Caki2 (cell line): ENCODE measurements around the gene IL33. TPM values are rescaled to one million over a fixed set of nuclear protein-coding genes. Genes with fewer than 3 reads are reported as not detected.

Experiments
- DNase-seq: peaks from one replicate; pipeline ENCODE4 v3.0.0-alpha.2; 2015; ENCODE audit warnings: low read depth
- in situ Hi-C: cut with HindIII; loops from 2 replicates; pipeline ENCODE4 v1.10.0; 2016; ENCODE audit warnings: low sequenced_read_pairs, low pct_unique_long_range_greater_than_20kb, mixed read lengths
- total RNA-seq: library from RNA; depleted of rRNA; stranded (reverse); fragments of >200 nt; shearing (Covaris generic); gene quantifications from 2 replicates; pipeline ENCODE4 v1.2.3, GENCODE V29; 2014; ENCODE audit warnings: low replicate concordance

Gene IL33
- total RNA-seq, 1 experiment from 2014 or later: not detected

DNA sequence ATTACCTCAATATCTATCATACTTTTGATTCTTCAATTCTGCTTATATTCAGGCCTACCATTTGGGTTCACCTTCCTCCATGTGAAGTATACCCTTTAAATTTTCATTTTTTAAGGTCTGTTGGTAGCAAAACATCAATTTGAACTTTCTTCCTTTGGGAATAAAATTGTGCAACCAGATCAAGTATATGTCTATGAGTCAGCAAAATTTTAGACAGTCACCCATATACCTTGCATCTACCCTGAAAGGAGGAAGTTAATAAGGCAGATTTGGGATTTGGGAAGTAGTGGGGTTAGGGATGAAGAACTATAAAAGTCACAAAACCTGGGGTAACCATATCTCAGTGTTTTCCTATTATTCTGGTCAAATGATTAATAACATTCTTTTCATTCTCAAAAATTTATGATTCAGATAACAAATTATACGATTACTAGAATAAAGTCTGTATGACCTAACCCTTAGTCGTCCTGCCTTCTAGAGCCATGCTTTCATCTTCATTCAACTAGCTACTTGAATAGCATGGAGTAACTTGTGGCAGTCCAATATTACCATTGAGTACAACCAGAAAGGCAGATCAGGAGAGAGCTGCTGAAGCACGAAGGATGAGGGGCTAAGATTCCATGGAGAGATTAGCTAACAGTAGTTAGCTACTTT is 2.8 kb upstream of the IL33 start:
- no peak for DNase-seq

DNA sequence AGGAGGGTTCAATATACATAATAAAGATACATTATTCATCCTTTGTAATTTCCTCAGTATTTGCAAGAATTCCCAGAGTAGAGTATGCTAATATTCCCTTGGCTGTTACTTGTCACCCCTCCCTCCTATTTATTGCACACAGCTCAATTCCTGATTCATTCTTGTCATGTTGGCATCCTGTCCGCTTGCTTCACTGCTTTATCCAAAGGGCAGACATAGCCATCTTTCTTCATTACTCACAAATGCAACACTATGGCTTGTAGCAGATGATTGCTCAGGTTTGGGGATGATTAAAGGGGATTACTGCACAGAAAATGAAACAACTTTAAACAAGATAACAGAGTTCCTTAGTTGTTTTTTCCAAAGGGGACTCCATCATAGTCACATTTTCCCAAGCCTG is 1.2 kb upstream of the IL33 start:
- in situ Hi-C loops: no loop called here
- DNase-seq: no peak

More for the DNA sequence above, 2.8 kb upstream of the IL33 start:
- in situ Hi-C loops: no loop called here

- DNase-seq: no peak
- in situ Hi-C loops: no loop called here
These were observed 704 bp upstream of the IL33 start for GRCh38 chr9:6214903-6215302.

GRCh38 chr9:6216002-6216401 is 395 bp downstream of the IL33 start:
- no peak for DNase-seq
- in situ Hi-C loops: no loop called here

GRCh38 chr9:6216951-6217350 is 1.3 kb downstream of the IL33 start:
- no peak for DNase-seq
- in situ Hi-C loops: no loop called here

DNA sequence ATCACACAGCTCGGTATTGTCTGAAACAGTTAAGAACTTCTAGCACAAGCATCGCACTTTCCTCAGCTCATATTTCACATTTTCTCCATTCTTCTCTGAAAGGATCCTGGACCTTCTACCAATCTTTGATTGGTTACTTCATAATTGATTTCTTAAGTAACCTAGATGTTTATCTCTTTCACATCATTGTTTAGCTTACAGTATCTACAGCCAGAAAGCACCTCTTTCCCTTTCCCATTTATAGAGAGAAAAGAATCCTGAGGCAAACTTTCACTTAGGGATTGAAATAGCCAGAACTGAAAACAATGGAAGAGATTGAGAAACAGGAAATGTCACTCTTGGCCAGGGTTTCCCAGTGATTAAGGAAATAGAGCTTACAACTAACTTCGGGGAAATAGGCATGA is 2.5 kb downstream of the IL33 start:
- in situ Hi-C loops: no loop called here
- no peak for DNase-seq

DNA sequence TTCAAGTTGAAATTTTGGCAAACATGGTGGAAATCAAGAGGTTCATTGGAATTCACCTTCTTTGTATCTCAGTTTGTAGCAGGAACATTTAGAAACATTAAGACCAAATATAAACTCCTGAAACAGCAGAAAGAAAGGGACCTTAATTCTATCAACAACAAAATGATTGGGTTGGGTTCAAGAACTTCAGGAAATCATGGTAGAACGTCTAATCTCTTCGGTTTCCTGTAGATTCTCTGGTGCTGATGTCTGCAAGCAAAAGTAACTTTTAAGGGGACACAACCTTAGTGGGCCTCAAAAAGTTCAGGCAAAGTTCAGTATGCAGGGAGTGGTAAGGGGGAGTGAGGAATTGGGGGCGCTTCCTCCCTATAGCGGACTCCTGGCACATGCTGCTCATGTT is 3.4 kb downstream of the IL33 start:
- no peak for DNase-seq
- in situ Hi-C loops: no loop called here

- DNase-seq: no peak
- in situ Hi-C loops: no loop called here
These were observed 4.4 kb downstream of the IL33 start for GRCh38 chr9:6219981-6220380.

DNA sequence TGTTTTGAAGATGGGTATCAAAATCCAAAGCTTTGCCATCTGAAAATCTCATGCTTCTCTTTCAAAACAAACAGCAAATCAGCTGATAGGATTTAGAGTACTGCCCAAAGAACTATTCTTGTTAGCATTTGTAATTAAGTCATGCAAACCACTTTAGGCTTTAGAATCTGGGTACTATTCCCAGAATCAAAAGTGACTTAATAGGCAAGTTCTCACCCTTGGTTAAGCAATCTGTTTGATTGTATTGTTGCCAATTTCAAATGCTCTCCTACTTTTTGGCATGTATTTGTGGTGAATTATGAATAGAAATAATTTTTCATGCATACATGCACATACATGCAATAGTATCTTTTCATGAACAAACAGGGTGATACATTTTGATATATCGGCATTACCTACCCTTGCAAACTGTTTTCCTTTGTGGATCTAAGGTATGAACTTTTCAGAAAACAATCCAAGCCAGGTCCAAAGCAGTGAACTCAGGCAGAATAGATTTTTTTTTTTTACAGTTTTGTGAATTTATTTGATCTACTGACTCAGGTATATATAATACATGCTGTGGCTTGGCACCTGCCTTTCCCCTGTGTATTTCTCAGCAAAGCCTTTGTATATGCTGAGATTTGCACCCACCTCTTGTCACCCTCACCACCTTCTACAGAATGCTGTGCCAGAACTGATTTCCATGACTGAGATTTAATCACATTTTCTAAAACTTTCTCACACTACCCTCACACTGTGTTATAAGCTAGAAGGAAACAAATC is 9.0 kb downstream of the IL33 start:
- in situ Hi-C loops: no loop called here
- no peak for DNase-seq

GRCh38 chr9:6226696-6227095 is 11.1 kb downstream of the IL33 start:
- in situ Hi-C loops: no loop called here
- DNase-seq: no peak

GRCh38 chr9:6229186-6229585 is 13.6 kb downstream of the IL33 start:
- no peak for DNase-seq
- in situ Hi-C loops: no loop called here

GRCh38 chr9:6229619-6230018 is 14.0 kb downstream of the IL33 start:
- in situ Hi-C loops: no loop called here
- DNase-seq: no peak

DNA sequence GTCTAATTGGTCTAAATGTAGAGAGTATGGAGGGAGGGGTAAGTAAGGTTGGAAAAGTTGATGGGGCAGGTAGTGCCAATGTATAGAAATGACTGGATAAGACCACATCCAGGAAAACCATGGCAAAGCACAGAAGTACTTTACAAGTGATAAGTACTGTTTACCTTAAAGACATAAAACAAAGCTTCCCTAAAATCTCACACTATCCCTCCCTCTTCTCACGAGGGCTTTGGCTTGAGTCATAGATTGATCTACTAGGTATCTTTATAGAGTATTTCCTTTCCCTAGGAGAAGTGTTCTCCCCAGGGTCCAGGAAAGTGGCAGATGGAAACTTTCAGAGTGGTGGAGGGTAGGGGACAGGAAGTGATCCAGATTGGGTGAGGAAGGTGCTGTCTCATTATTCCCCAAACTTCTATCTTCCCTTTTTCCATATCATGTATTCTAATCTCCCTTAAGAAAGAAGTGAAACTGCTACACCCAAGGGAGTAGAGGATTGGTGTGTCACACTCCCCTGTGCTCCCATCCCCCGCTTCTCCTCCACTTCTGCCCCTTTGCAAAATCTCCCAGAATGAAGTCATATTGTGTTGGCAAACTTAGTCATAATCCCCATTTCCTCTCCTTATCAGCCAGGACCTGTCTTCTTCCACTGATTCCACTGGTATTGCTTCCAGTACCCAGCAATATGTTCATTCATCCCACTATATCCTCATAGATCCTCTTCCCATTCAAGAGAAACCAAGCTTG is 14.6 kb downstream of the IL33 start:
- DNase-seq: no peak
- in situ Hi-C loops: no loop called here

DNA sequence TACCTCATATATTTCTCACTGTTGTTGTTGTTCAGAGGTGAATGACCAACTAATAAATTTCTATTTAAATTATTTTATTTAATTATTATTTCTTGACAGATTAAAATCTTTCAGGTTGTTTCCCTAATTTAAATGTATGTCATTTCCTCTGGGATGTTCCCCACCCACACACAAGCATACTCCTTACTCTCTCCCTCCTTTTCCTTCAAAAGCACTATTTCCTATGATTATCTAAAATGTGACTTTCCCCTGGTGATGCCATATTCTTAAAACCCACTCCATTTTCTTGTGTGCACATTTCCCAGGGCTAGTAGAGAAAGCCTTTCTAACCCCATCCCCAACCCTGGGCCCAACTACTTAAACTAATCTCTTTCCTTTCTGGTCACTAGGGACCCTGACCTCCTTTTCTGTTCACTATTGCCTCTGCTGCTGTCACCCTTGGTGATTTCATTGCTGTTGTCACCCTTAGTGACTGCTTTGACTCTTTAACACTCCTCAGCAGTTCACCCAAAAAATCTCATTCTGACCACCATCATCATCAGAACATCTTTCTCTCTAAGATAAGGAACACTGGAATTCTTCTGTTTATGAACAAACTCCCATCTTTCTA is 16.8 kb downstream of the IL33 start:
- no peak for DNase-seq
- in situ Hi-C loops: no loop called here

- in situ Hi-C loops: no loop called here
- DNase-seq: no peak
These were observed 18.4 kb downstream of the IL33 start for GRCh38 chr9:6234014-6234413.

GRCh38 chr9:6237267-6237666 is 21.7 kb downstream of the IL33 start:
- in situ Hi-C loops: no loop called here
- no peak for DNase-seq

- no peak for DNase-seq
- in situ Hi-C loops: no loop called here
These were observed 23.4 kb downstream of the IL33 start for GRCh38 chr9:6239048-6239461.

- in situ Hi-C loops: no loop called here
- no peak for DNase-seq
These were observed 24.1 kb downstream of the IL33 start for GRCh38 chr9:6239694-6240093.

DNA sequence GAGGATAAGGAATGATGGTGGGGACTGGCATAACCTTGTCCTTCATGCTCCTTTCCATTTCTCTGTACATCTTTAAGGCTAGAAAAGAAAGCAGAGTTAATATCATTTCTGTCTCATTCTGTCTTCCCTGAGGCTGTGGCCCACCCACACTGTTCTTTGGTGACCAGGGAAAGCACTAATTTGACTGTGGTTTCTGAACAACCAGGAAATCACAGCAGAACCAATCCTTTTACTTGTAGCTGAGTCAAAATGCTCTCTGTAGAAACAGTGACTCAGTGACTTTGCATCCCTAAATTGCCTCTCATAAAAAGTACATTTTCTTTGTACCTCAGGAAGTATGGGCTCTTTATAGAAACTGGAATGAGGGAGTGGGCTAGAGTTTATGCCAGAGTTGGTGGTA is 28.1 kb downstream of the IL33 start:
- in situ Hi-C loops: no loop called here
- no peak for DNase-seq
